Right lung (tissue), 5 donors: Measurements from ENCODE around the gene ALDH3B1. TPM values are rescaled to one million over a fixed set of nuclear protein-coding genes. Genes with fewer than 3 reads are reported as not detected.

ENCODE experiments used
- DNase-seq, 2 donors: peaks; one replicate each; pipeline ENCODE4 v3.0.0-alpha.2; 2013
- polyA plus RNA-seq, 5 donors: library from polyadenylated mRNA; unstranded; fragments of 120-200 nt; gene quantifications; one replicate each; pipeline versions ENCODE4 v1.2.1 to v1.2.3, GENCODE V29; 2013; ENCODE audit warnings: inconsistent platforms in 1 of 5, low replicate concordance in 1 of 5; ENCODE audit not compliant: insufficient read length in 5 of 5, insufficient read depth in 1 of 5

Gene ALDH3B1
- polyA plus RNA-seq, 5 donors = 10.7 to 21.4 (median 11.7) TPM

GRCh38 chr11:67996622-67997474 lies 13.3 kb upstream of the ALDH3B1 start:
- no peak for DNase-seq

- DNase-seq = no peak
Measured at GRCh38 chr11:67997475-67997921, 12.6 kb upstream of the ALDH3B1 start.

- DNase-seq = no peak
Measured at GRCh38 chr11:67998150-67999045, 11.7 kb upstream of the ALDH3B1 start.

GRCh38 chr11:67999201-67999629 lies 10.9 kb upstream of the ALDH3B1 start:
- DNase-seq = no peak

- no peak for DNase-seq
Measured at GRCh38 chr11:67999704-68000103, 10.4 kb upstream of the ALDH3B1 start.

- DNase-seq = no peak
Measured at GRCh38 chr11:68002575-68002937, 7.6 kb upstream of the ALDH3B1 start.

- DNase-seq = no peak
Measured at GRCh38 chr11:68002938-68003845, 6.9 kb upstream of the ALDH3B1 start.

- peak; percentile 75 to 77 for DNase-seq
Measured at GRCh38 chr11:68003846-68004550, 6.1 kb upstream of the ALDH3B1 start, which contains the start of gene UNC93B1. TSS of gene UNC93B1 (minus strand) at chr11:68004097. CDS start at chr11:68004043, 54 bp downstream.

- no peak for DNase-seq
Measured at GRCh38 chr11:68004551-68005335, 5.4 kb upstream of the ALDH3B1 start.

- no peak for DNase-seq
Measured at GRCh38 chr11:68006606-68007166, 3.4 kb upstream of the ALDH3B1 start.

GRCh38 chr11:68007498-68008380 lies 2.4 kb upstream of the ALDH3B1 start:
- DNase-seq = no peak

- no peak for DNase-seq
Measured at GRCh38 chr11:68008381-68009337, 1.5 kb upstream of the ALDH3B1 start.

- no peak for DNase-seq
Measured at GRCh38 chr11:68009391-68010089, 587 bp upstream of the ALDH3B1 start.

- DNase-seq = no peak
Measured at GRCh38 chr11:68011051-68011943, 1.2 kb downstream of the ALDH3B1 start.

- no peak for DNase-seq
Measured at GRCh38 chr11:68012044-68012842, 2.1 kb downstream of the ALDH3B1 start.
